ENCODE measurements around the gene CCDC102B. TPM values are rescaled to one million over a fixed set of nuclear protein-coding genes. Genes with fewer than 3 reads are reported as not detected.

CCDC102B gene
- total RNA-seq, 1 experiment from 2014 or later = 0.92 TPM

DNA sequence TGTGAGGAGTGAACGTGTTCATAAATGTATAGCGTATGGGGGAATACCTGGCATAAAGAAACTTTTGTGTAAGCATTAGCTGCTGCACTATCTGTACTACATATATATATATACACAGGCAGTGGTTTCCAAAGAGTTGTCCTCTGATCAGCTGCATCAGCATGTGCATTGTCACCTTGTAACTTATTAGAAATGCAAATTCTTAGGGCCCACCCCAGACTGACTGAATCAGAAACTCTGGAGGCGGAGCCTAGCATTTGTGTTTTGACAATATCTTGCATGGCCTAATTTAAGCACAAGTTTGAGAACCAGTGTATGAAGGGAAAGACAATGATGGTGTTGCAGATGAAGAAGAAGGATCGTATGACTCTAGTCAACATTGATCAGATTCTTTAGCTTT, 299.5 kb downstream of the CCDC102B start:
- intact Hi-C loops (cut with micrococcal nuclease; ENCODE audit: unreplicated experiment) (no loop called here), in situ Hi-C loops (cut with HindIII; ENCODE audit: low pct_unique_long_range_greater_than_20kb, low sequenced_read_pairs) (no loop called here)
- Histone ChIP-seq H3K27me3 (ENCODE audit: control insufficient read depth, insufficient read depth, low read length) (no peaks in the 10 kb centered on the region), H3K9me3 (ENCODE audit: control insufficient read depth, insufficient read depth, low read depth, low read length) (no peaks in the 10 kb centered on the region), H3K36me3 (ENCODE audit: control insufficient read depth, insufficient read depth, low read length) (no peaks in the 10 kb centered on the region), H3K4me3 (ENCODE audit: low read depth in 2 of 2, low read length in 2 of 2) (no peak overlapping the region), H3K4me1 (ENCODE audit: control insufficient read depth, insufficient read depth, low read length) (no peaks in the 10 kb centered on the region), H3K27ac (ENCODE audit: low read length) (no peak overlapping the region)
- ChIA-PET POLR2A (no interaction called here), CTCF (no interaction called here)
- DNase-seq (ENCODE audit: low read depth, low spot score) (no peak), ATAC-seq (no peak)
- BruUV-seq (replicated peaks) = no TSS peak
- TF ChIP-seq TCF7L2 (IDR thresholded peaks at IDR 0.05; ENCODE audit: low read depth, low read length) (no peak), SIN3A (IDR thresholded peaks at IDR 0.05; ENCODE audit: borderline replicate concordance, insufficient read depth, low read depth, low read length) (no peak), POLR2AphosphoS5 (IDR thresholded peaks at IDR 0.05; ENCODE audit: low read depth, low read length) (no peak)
- TF ChIP-seq, protein P1, sequence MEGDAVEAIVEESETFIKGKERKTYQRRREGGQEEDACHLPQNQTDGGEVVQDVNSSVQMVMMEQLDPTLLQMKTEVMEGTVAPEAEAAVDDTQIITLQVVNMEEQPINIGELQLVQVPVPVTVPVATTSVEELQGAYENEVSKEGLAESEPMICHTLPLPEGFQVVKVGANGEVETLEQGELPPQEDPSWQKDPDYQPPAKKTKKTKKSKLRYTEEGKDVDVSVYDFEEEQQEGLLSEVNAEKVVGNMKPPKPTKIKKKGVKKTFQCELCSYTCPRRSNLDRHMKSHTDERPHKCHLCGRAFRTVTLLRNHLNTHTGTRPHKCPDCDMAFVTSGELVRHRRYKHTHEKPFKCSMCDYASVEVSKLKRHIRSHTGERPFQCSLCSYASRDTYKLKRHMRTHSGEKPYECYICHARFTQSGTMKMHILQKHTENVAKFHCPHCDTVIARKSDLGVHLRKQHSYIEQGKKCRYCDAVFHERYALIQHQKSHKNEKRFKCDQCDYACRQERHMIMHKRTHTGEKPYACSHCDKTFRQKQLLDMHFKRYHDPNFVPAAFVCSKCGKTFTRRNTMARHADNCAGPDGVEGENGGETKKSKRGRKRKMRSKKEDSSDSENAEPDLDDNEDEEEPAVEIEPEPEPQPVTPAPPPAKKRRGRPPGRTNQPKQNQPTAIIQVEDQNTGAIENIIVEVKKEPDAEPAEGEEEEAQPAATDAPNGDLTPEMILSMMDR (IDR thresholded peaks at IDR 0.05) = no peak
- TF ChIP-seq, protein P2, sequence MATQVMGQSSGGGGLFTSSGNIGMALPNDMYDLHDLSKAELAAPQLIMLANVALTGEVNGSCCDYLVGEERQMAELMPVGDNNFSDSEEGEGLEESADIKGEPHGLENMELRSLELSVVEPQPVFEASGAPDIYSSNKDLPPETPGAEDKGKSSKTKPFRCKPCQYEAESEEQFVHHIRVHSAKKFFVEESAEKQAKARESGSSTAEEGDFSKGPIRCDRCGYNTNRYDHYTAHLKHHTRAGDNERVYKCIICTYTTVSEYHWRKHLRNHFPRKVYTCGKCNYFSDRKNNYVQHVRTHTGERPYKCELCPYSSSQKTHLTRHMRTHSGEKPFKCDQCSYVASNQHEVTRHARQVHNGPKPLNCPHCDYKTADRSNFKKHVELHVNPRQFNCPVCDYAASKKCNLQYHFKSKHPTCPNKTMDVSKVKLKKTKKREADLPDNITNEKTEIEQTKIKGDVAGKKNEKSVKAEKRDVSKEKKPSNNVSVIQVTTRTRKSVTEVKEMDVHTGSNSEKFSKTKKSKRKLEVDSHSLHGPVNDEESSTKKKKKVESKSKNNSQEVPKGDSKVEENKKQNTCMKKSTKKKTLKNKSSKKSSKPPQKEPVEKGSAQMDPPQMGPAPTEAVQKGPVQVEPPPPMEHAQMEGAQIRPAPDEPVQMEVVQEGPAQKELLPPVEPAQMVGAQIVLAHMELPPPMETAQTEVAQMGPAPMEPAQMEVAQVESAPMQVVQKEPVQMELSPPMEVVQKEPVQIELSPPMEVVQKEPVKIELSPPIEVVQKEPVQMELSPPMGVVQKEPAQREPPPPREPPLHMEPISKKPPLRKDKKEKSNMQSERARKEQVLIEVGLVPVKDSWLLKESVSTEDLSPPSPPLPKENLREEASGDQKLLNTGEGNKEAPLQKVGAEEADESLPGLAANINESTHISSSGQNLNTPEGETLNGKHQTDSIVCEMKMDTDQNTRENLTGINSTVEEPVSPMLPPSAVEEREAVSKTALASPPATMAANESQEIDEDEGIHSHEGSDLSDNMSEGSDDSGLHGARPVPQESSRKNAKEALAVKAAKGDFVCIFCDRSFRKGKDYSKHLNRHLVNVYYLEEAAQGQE (IDR thresholded peaks at IDR 0.05; ENCODE audit: insufficient read depth in 1 of 2, low read depth in 2 of 2, low read length in 1 of 2) = no peak

DNA sequence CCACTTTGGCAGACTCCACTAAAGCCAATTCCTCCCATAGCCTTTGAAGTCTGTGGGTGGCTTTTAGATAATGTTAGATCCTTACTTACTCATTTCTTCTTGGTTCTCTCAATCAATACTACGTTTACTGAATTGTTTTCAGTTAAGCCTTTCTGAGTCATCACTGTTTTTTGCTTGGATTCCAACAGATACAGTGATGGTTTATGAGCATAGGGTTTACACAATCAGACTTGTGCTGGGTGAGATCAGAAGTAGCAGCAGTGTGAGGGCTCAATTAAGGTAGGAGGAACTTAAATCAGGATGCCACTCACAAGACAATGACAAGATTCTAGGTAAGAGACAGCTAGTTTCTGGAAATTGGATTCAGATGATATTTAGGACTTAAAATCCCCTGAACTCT, 305.1 kb downstream of the CCDC102B start:
- H3K27ac ChIP-seq (ENCODE audit: low read length) = no peak overlapping the region
- DNase-seq (ENCODE audit: low read depth, low spot score) (no peak), ATAC-seq (no peak)
- H3K4me1 ChIP-seq (ENCODE audit: control insufficient read depth, insufficient read depth, low read length) = no peaks in the 10 kb centered on the region
- no peaks in the 10 kb centered on the region for H3K36me3 ChIP-seq (ENCODE audit: control insufficient read depth, insufficient read depth, low read length)
- intact Hi-C loops (cut with micrococcal nuclease; ENCODE audit: unreplicated experiment) (no loop called here), in situ Hi-C loops (cut with HindIII; ENCODE audit: low pct_unique_long_range_greater_than_20kb, low sequenced_read_pairs) (no loop called here)
- ChIA-PET CTCF (no interaction called here), POLR2A (no interaction called here)
- no TSS peak for BruUV-seq (replicated peaks)
- no peaks in the 10 kb centered on the region for H3K9me3 ChIP-seq (ENCODE audit: control insufficient read depth, insufficient read depth, low read depth, low read length)
- H3K4me3 ChIP-seq (ENCODE audit: low read depth in 2 of 2, low read length in 2 of 2) = no peak overlapping the region
- TF ChIP-seq POLR2AphosphoS5 (IDR thresholded peaks at IDR 0.05; ENCODE audit: low read depth, low read length) = no peak
- TF ChIP-seq, protein P2 (IDR thresholded peaks at IDR 0.05; ENCODE audit: insufficient read depth in 1 of 2, low read depth in 2 of 2, low read length in 1 of 2) = no peak
- no peak for TF ChIP-seq TCF7L2 (IDR thresholded peaks at IDR 0.05; ENCODE audit: low read depth, low read length)
- no peak for TF ChIP-seq SIN3A (IDR thresholded peaks at IDR 0.05; ENCODE audit: borderline replicate concordance, insufficient read depth, low read depth, low read length)
- TF ChIP-seq, protein P1 (IDR thresholded peaks at IDR 0.05) = no peak
- H3K27me3 ChIP-seq (ENCODE audit: control insufficient read depth, insufficient read depth, low read length) = no peaks in the 10 kb centered on the region

Other genes starting within 250 kb of the CCDC102B start
- gene TMX3, start 83.0 kb upstream of the CCDC102B start, total RNA-seq (2021; ENCODE audit: unreplicated experiment) = 37.4 TPM

All from Panc1 (cell line).